Activated T-cell treated with anti-CD3 and anti-CD28 coated beads for 48 hours (primary cell): ENCODE results near the gene OSBPL10.
A peak's percentile ranks its signal among the peaks of the same experiment; 100 is the strongest.

Source experiments
- DNase-seq: peaks from one replicate; pipeline ENCODE4 v3.0.0-alpha.2; 2020; ENCODE audit warnings: low read depth

The OSBPL10 gene

DNA sequence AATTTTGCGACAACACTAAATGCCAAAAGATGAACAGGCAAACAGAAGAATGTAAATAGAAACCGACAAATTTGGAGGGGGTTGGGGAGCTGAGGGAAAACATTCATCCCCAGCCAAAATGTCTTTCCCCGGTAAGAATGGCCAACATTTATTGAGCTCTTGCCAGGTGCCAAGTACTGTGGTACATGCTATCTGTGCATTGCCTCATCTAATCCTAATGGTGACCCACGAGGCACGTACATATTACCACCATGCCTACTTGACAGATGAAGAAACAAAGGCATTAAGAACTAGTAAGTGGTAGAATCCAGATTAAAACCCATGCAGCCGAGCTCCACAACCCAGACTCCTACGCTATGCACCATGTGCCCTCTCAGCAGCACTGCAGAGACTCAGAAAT, 242.7 kb downstream of the OSBPL10 start:
- DNase-seq = no peak

- DNase-seq = no peak
Observed at GRCh38 chr3:31735667-31736066, 245.4 kb downstream of the OSBPL10 start.

DNA sequence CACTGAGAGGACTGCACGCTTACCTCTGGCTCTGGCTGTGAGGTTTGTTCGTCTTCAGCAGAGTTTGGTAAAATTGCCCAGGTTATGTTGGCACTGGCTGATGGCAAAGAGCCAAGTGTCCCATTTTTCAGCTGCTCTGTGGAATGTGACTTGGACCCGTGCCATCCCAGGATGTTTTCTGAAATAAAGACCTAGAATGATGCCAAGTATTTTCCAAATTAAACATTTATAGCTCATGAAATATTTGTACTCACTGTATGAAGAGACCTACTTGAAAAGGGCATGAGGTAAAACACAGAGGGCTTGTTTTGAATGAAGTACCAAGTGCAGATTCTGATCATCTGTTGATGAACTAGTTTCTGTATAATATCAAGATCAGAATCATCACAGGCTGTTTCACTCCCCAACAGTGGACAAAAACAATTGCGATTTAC, 247.8 kb downstream of the OSBPL10 start:
- DNase-seq = no peak

DNA sequence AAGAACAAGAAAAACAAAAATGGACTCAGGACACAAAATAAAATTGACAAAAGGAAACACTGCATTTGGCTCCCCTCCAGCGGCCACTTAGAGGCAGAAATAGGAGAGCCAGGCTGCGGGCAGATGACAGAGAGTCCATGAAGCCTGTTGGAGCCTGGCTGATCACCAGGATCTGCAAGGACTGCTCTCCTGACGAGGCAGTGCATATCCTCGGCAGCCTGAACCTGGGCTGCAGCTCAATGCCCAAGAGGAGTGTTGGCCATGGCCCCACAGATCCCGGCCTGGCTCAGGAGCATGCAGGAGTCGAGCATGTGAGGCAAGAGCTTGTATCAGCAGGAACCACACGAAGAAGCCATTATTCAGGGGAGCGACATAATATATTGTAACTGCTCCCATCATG, 248.5 kb downstream of the OSBPL10 start:
- DNase-seq = no peak

DNA sequence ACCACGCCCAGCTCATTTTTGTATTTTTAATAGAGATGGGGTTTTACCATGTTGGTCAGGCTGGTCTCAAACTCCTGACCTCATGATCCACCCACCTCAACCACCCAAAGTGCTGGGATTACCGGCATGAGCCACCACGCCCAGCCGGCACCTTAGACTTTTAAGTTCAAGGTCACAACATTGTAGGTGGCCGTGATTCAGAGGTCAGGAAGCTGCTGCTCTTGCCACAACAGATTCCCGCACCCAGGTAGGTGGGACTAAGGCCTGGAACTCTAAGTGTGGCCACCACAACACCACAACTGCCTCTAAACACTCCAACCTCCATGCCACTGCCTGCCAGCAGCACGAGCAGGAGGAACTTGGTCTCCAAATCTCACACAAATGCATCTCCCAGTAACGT, 251.5 kb downstream of the OSBPL10 start:
- DNase-seq = no peak

- DNase-seq = no peak
Observed at GRCh38 chr3:31729082-31729481, 252.0 kb downstream of the OSBPL10 start.

- DNase-seq = no peak
Observed at GRCh38 chr3:31728403-31728802, 252.7 kb downstream of the OSBPL10 start.

DNA sequence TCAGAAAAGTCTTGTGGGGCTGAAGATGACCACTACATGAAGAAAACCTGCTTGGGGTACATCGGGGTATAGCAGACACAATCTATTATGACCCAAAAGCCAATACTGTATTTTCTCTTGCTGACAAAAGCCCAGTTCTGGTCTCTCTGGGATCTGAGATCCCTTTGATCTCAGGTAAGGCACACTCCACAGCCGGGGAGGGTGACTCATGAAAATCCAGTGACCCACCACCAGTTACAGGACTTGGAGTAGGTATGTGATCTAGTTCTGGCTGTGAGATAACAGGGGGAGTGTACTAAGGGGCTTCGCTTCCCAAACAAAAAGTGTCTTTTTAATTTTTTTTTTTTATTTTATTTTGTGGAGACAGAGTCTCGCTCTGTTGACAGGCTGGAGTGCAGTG, 255.1 kb downstream of the OSBPL10 start:
- DNase-seq = no peak

- no peak for DNase-seq
Observed at GRCh38 chr3:31725568-31725967, 255.5 kb downstream of the OSBPL10 start.

GRCh38 chr3:31724651-31725050, 256.4 kb downstream of the OSBPL10 start:
- no peak for DNase-seq

- no peak for DNase-seq
Observed at GRCh38 chr3:31724116-31724515, 256.9 kb downstream of the OSBPL10 start.

DNA sequence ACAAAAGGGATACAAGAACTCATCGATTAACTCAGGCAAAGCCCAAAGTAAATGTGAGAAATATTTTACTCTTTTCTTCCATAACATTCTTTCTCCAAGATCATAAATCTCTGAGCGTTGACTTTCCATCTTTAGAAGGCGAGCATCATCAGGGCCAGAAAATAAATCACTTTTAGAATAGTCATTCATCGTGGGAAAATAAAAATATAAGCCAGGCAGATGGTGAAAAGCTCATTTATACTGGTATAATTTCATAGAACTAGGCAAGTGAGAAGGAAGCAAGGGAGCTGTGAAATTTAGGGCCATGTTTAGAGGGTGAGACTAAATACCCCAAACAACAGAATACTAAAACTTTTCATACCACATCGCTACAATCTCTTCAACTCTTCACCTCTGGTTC, 257.4 kb downstream of the OSBPL10 start:
- DNase-seq = no peak

GRCh38 chr3:31721676-31722075, 259.4 kb downstream of the OSBPL10 start:
- no peak for DNase-seq

DNA sequence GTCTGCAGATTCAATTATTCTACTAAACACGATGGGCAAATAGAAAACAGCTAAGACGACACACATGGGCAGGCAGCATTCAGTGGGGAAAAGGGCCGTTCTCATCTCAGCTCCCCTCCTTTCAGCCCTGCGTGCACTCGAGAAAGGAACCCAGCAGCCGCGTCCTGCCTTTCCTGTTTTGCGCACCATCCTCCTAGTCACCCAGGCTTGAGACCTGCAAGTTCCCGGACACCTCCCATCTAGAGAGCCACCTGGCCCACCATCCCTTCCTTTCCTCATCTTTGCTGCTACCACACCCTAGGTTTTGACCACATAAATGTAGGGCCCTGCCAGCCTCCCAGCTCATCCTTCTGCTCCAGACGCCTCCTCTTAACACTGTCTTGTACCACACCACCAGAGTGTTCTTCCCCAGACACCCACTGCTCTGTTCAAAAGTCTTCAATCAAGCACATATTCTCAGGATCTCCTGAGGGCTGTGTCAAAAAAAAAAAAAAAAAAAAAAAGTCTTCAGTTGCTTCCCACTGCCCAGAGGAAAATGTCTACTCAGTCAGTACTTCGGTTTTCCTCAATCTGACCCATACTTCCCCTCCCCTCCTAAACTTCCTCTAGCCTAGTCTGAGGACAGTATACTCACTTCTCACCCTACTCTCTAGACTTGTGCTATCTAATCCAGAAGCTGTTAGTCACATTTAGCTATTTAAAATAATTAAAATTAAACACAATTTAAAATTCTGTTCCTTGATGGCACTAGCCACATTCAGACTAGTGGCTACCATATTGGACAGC, 266.4 kb downstream of the OSBPL10 start:
- DNase-seq = no peak

GRCh38 chr3:31713816-31714215, 267.2 kb downstream of the OSBPL10 start:
- no peak for DNase-seq

- no peak for DNase-seq
Observed at GRCh38 chr3:31710123-31710803, 270.8 kb downstream of the OSBPL10 start.

- no peak for DNase-seq
Observed at GRCh38 chr3:31709526-31709925, 271.5 kb downstream of the OSBPL10 start.

- no peak for DNase-seq
Observed at GRCh38 chr3:31709005-31709404, 272.1 kb downstream of the OSBPL10 start.

- DNase-seq = no peak
Observed at GRCh38 chr3:31707286-31707685, 273.8 kb downstream of the OSBPL10 start.

DNA sequence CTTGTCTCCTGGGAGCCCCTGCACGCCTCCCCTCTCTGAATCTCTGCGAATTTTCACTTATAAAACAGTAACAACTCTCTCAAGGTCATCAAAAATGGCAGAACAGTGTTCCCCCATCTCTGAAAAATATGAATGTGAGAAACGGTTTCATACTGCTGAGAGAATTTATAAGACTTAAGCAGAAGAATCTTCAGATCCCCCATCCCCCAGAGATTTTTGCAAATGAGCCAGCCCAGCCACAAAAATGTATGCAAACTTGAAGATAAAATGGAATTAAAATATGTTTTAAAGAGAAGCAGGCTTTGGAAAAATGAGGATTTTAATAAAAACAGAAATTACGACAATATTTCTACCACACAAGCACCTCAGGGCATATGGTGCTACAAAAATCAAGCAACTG, 275.3 kb downstream of the OSBPL10 start:
- DNase-seq = no peak

GRCh38 chr3:31704591-31705179, 276.4 kb downstream of the OSBPL10 start:
- DNase-seq = peak; percentile 6

DNA sequence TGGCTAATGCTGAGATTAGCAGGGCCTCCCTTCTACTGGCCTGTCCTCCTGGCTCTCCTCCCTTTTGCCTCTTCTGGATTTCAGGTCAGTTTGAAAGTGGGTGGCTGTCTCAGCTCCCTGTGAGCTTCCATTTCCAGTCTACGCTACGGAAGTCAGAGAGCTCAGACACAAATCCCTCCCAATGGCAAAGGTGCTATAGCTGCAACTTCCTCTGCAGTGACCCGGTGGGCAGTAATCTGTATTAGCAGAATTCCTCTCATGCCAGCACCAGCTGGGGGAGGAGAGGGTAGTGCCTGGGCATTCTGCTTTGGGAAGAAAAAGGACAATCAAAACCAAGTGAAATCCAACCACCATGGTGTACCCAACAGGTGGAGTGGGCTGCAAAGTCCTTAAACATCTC, 276.9 kb downstream of the OSBPL10 start:
- no peak for DNase-seq

DNA sequence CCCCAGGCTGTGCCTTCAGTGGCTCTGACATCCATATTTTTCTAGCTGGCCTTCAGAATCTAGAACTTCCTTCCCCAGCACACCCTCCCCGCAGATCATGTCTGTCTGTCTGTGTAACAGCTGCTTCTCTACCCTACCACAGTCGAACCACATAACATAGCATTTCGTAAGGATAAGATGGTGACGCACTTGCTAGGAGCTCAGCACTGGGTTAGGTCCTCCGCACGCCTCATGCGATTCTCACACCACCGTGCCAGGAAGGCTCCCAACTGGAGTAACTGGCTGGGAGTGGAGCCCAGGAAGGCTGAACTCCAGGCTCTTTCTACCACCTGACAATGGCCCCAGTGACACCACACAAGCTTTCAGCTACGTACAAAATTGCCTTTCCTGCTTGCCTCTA, 279.8 kb downstream of the OSBPL10 start:
- no peak for DNase-seq
